IMR-90 (cell line): ENCODE measurements around the gene CD300H. TPM values are rescaled to one million over a fixed set of nuclear protein-coding genes. Genes with fewer than 3 reads are reported as not detected.

Experiments used
- ATAC-seq: fragments of 200-7000 bp; cut with Tn5 transposase; 2 replicates; pipeline ENCODE4 v1.9.1; 2020; ENCODE audit warnings: low read depth, mild to moderate bottlenecking, moderate library complexity
- BruUV-seq: library from RNA; stranded (reverse); fragments of 400-500 nt; replicated peaks from 2 replicates; lab custom pipeline; 2021; lab: Mats Ljungman, UMichigan
- CTCF ChIA-PET: fragments of 300-600 bp; formaldehyde crosslinking; extraction: SDS; loops from one replicate; lab custom pipeline; 2021; ENCODE audit warnings: antibody characterized with exemption; lab: Yijun Ruan, JAX
- POLR2A ChIA-PET: fragments of 300-600 bp; sonication (Branson Sonifier 250); formaldehyde crosslinking; loops from one replicate; lab custom pipeline; 2022; ENCODE audit warnings: antibody characterized with exemption; ENCODE audit not compliant: unreplicated experiment; lab: Charles Lee
- DNase-seq: peaks from one replicate; pipeline ENCODE4 v3.0.0; 2013
- H2AFZ ChIP-seq: replicated peaks from 2 replicates; pipeline ENCODE3; 2013; ENCODE audit warnings: low read length, mild to moderate bottlenecking; ENCODE audit not compliant: poor library complexity
- H2AK5ac ChIP-seq: 2 replicates; pipeline ENCODE4 v1.6.1; 2013; ENCODE audit warnings: low read depth, low read length, inconsistent platforms
- H2AK9ac ChIP-seq: replicated peaks from 2 replicates; pipeline ENCODE3; 2013; ENCODE audit warnings: mild to moderate bottlenecking, low read depth, low read length, moderate library complexity; ENCODE audit not compliant: poor library complexity
- H2BK120ac ChIP-seq: 2 replicates; pipeline ENCODE4 v1.6.1; 2013; ENCODE audit warnings: low read depth, low read length, inconsistent platforms
- H2BK15ac ChIP-seq: 3 replicates; pipeline ENCODE4 v1.6.1; 2013; ENCODE audit warnings: low read depth, low read length, inconsistent platforms
- H2BK20ac ChIP-seq: 2 replicates; pipeline ENCODE4 v1.6.1; 2013; ENCODE audit warnings: low read depth, mild to moderate bottlenecking, inconsistent platforms, low read length, moderate library complexity
- H2BK5ac ChIP-seq: 2 replicates; pipeline ENCODE4 v1.6.1; 2013; ENCODE audit warnings: mild to moderate bottlenecking, low read depth, low read length, inconsistent platforms; ENCODE audit not compliant: poor library complexity, severe bottlenecking
- H3K14ac ChIP-seq: replicated peaks from 2 replicates; pipeline ENCODE4 v1.6.1; 2013; ENCODE audit warnings: low read depth, low read length, inconsistent platforms
- H3K18ac ChIP-seq: 2 replicates; pipeline ENCODE4 v1.6.1; 2013; ENCODE audit warnings: low read depth, low read length, control low read depth
- H3K23ac ChIP-seq: 2 replicates; pipeline ENCODE4 v1.6.1; 2013; ENCODE audit warnings: low read depth, low read length, inconsistent platforms
- H3K27ac ChIP-seq: 2 replicates; pipeline ENCODE4 v1.5.1; 2013; ENCODE audit warnings: mild to moderate bottlenecking, control low read depth, low read length; ENCODE audit not compliant: insufficient read depth
- H3K27me3 ChIP-seq: 2 replicates; pipeline ENCODE4 v1.6.1; 2013; ENCODE audit warnings: low read length; ENCODE audit not compliant: control insufficient read depth, insufficient read depth
- H3K36me3 ChIP-seq: 2 replicates; pipeline ENCODE4 v1.6.1; 2013; ENCODE audit warnings: low read length, mixed read lengths; ENCODE audit not compliant: control insufficient read depth, insufficient read depth
- H3K4ac ChIP-seq: 2 replicates; pipeline ENCODE4 v1.6.1; 2013; ENCODE audit warnings: low read depth, low read length, inconsistent platforms
- H3K4me1 ChIP-seq: 2 replicates; pipeline ENCODE4 v1.6.1; 2013; ENCODE audit warnings: low read length, mixed read lengths; ENCODE audit not compliant: control insufficient read depth, insufficient read depth
- H3K4me2 ChIP-seq: 2 replicates; pipeline ENCODE4 v1.6.1; 2013; ENCODE audit warnings: low read depth, mild to moderate bottlenecking, control low read depth, low read length, moderate library complexity
- H3K4me3 ChIP-seq: 2 replicates; pipeline ENCODE4 v1.5.1; 2013; ENCODE audit warnings: low read depth, mild to moderate bottlenecking, control low read depth, low read length, moderate library complexity; ENCODE audit not compliant: insufficient read depth
- H3K56ac ChIP-seq: 2 replicates; pipeline ENCODE4 v1.6.1; 2013; ENCODE audit warnings: low read length, inconsistent platforms; ENCODE audit not compliant: insufficient read depth; ENCODE audit errors: extremely low read depth
- H3K79me1 ChIP-seq, 2 experiments: 2 replicates each; pipeline ENCODE4 v1.6.1; 2013; ENCODE audit warnings: low read length in 2 of 2, inconsistent platforms in 1 of 2, low read depth in 1 of 2
- H3K9ac ChIP-seq: 2 replicates; pipeline ENCODE4 v1.6.1; 2013; ENCODE audit warnings: low read depth, low read length, control low read depth
- H3K9me1 ChIP-seq: 2 replicates; pipeline ENCODE4 v1.6.1; 2013; ENCODE audit warnings: low read length, inconsistent platforms; ENCODE audit not compliant: insufficient read depth
- H3K9me3 ChIP-seq: 2 replicates; pipeline ENCODE4 v1.6.1; 2013; ENCODE audit warnings: low read length; ENCODE audit not compliant: control insufficient read depth, insufficient read depth
- H4K20me1 ChIP-seq: 2 replicates; pipeline ENCODE4 v1.6.1; 2013; ENCODE audit warnings: low read length, inconsistent platforms; ENCODE audit not compliant: insufficient read depth
- H4K5ac ChIP-seq: 2 replicates; pipeline ENCODE4 v1.6.1; 2013; ENCODE audit warnings: mild to moderate bottlenecking, low read depth, low read length, control low read depth
- H4K8ac ChIP-seq, 2 experiments: 2 replicates each; pipeline ENCODE4 v1.6.1; 2013; ENCODE audit warnings: low read depth in 2 of 2, low read length in 2 of 2, control low read depth in 1 of 2, inconsistent platforms in 1 of 2
- H4K91ac ChIP-seq: 2 replicates; pipeline ENCODE4 v1.6.1; 2013; ENCODE audit warnings: low read depth, low read length, inconsistent platforms; ENCODE audit not compliant: insufficient read depth
- ELK1 ChIP-seq: fragments of 150-350 bp; IDR thresholded peaks from 2 replicates; pipeline ENCODE4 v1.6.1; 2016; ENCODE audit warnings: low read depth, mild to moderate bottlenecking, low read length, moderate library complexity, borderline replicate concordance
- FOS ChIP-seq: fragments of 150-350 bp; IDR thresholded peaks from 2 replicates; pipeline ENCODE4 v1.6.1; 2016; ENCODE audit warnings: low read depth, low read length
- MAFK ChIP-seq: IDR thresholded peaks from 2 replicates; pipeline ENCODE4 v1.6.1; 2012; ENCODE audit warnings: low read depth, low read length, improper control_type of control experiment
- MAZ ChIP-seq: IDR thresholded peaks from 2 replicates; pipeline ENCODE4 v1.6.1; 2012; ENCODE audit warnings: low read depth, mild to moderate bottlenecking, low read length, improper control_type of control experiment, moderate library complexity, borderline replicate concordance
- MXI1 ChIP-seq: IDR thresholded peaks from 2 replicates; pipeline ENCODE4 v1.6.1; 2012; ENCODE audit warnings: low read depth, mild to moderate bottlenecking, low read length, moderate library complexity, borderline replicate concordance
- RCOR1 ChIP-seq: IDR thresholded peaks from 2 replicates; pipeline ENCODE4 v1.6.1; 2012; ENCODE audit warnings: mild to moderate bottlenecking, low read length, improper control_type of control experiment; ENCODE audit not compliant: insufficient replicate concordance
- WGBS, 2 experiments: methylation state at CpG; one replicate each; pipeline versions ENCODE4 v1.1.5 to v1.1.7; 2013; ENCODE audit warnings: missing lambda C conversion rate in 2 of 2; ENCODE audit not compliant: insufficient read length in 1 of 2; ENCODE audit errors: extremely low coverage in 2 of 2; 5-methylcytosine and 5-hydroxymethylcytosine counted together
- dilution Hi-C: fragments of 300-500 bp; cut with HindIII; formaldehyde crosslinking; loops from one replicate; pipeline ENCODE4 v1.14.3; 2018; ENCODE audit warnings: low sequenced_read_pairs; ENCODE audit not compliant: unreplicated experiment
- in situ Hi-C: fragments of 300-500 bp; cut with MboI; formaldehyde crosslinking; loops from 3 replicates; pipeline ENCODE4 v1.14.3; 2019; ENCODE audit warnings: low sequenced_read_pairs, inconsistent platforms, mixed read lengths
- intact Hi-C: fragments of 100-400 bp; cut with micrococcal nuclease; formaldehyde crosslinking; loops from 2 replicates; pipeline ENCODE4 v1.10.0; 2022
- polyA plus RNA-seq, 3 experiments: library from polyadenylated mRNA; depleted of rRNA; stranded (reverse); fragments of >200 nt; gene quantifications; 2 replicates each; pipeline ENCODE4 v1.2.3, GENCODE V29; 2012; ENCODE audit warnings: low replicate concordance in 1 of 3
- total RNA-seq: library from RNA; depleted of rRNA; stranded (reverse); fragments of >200 nt; gene quantifications from 2 replicates; pipeline ENCODE4 v1.2.3, GENCODE V29; 2012

CD300H gene
- total and polyA plus RNA-seq, 2 of the 4 experiments (the other 2 are of a cell fraction): not detected

- DNase-seq (no peak), ATAC-seq (no peak)
- no peak overlapping the region for H4K91ac ChIP-seq
- CTCF ChIA-PET: no interaction called here
- no peak overlapping the region for H3K9ac ChIP-seq
- no peaks in the 10 kb centered on the region for H3K9me1 ChIP-seq
- H3K18ac ChIP-seq: no peak overlapping the region
- H3K4ac ChIP-seq: no peak overlapping the region
- no TSS peak for BruUV-seq
- no peak overlapping the region for H3K14ac ChIP-seq
- no peak overlapping the region for H2AFZ ChIP-seq
- no peak overlapping the region for H3K23ac ChIP-seq
- dilution Hi-C loops (no loop called here), in situ Hi-C loops (no loop called here), intact Hi-C loops (no loop called here)
- peaks cover 19% of the 10 kb centered on the region for H3K9me3 ChIP-seq
- H2BK120ac ChIP-seq: no peak overlapping the region
- WGBS, 2 experiments: 60% methylated on average over 1 of the region's 3 CpGs; no CpG with 5 or more reads in 1 of the 2 experiments
- no peak overlapping the region for H3K4me3 ChIP-seq
- no peak overlapping the region for H2AK9ac ChIP-seq
- H4K20me1 ChIP-seq: no peaks in the 10 kb centered on the region
- no peaks in the 10 kb centered on the region for H3K27me3 ChIP-seq
- TF ChIP-seq MXI1 (no peak), FOS (no peak), ELK1 (no peak), RCOR1 (no peak), MAZ (no peak), MAFK (no peak)
- H3K4me2 ChIP-seq: no peak overlapping the region
- no peaks in the 10 kb centered on the region for H3K79me1 ChIP-seq
- no peak overlapping the region for H2BK15ac ChIP-seq
- H3K36me3 ChIP-seq: no peaks in the 10 kb centered on the region
- no peak overlapping the region for H2BK20ac ChIP-seq
- no peak overlapping the region for H4K8ac ChIP-seq
- no peak overlapping the region for H3K27ac ChIP-seq
- no peak overlapping the region for H3K56ac ChIP-seq
- H2BK5ac ChIP-seq: no peak overlapping the region
- H4K5ac ChIP-seq: no peak overlapping the region
- POLR2A ChIA-PET: no interaction called here
- H2AK5ac ChIP-seq: no peak overlapping the region
- no peaks in the 10 kb centered on the region for H3K4me1 ChIP-seq
Measured at GRCh38 chr17:74573169-74573568, 5.9 kb upstream of the CD300H start.
